Hematopoietic multipotent progenitor cell treated with erythropoietin and hydrocortisone succinate and interleukin-3 and kit ligand, for 4 days (in vitro differentiated cells): ENCODE measurements around the gene THOC2.
A peak's percentile ranks its signal among the peaks of the same experiment; 100 is the strongest.
"Not testable (repeated sequence)": the region's sequence is repeated elsewhere in the genome, so short reads cannot be mapped to it uniquely, and the experiment has no call there.

ENCODE experiments used
- DNase-seq: peaks from one replicate; pipeline ENCODE4 v3.0.0-alpha.2; 2015

THOC2 gene

GRCh38 chrX:123732670-123733363 is at the start of gene THOC2:
THOC2 (minus strand) TSS chrX:123733052; CDS start chrX:123733022, 30 bp downstream.
- DNase-seq = peak; percentile 95

- DNase-seq = not testable (repeated sequence)
These were observed 48.9 kb upstream of the THOC2 start for GRCh38 chrX:123781786-123782185.

GRCh38 chrX:123779908-123780396 is 47.1 kb upstream of the THOC2 start:
- DNase-seq = no peak

GRCh38 chrX:123773258-123773988 is 40.6 kb upstream of the THOC2 start:
- DNase-seq = no peak

- no peak for DNase-seq
These were observed 38.7 kb upstream of the THOC2 start for GRCh38 chrX:123771449-123772064.

GRCh38 chrX:123764967-123765871 is 32.4 kb upstream of the THOC2 start:
- DNase-seq = peak; percentile 93

GRCh38 chrX:123759849-123760248 is 27.0 kb upstream of the THOC2 start:
- not testable (repeated sequence) for DNase-seq

GRCh38 chrX:123757794-123758193 is 24.9 kb upstream of the THOC2 start:
- DNase-seq = not testable (repeated sequence)

GRCh38 chrX:123756320-123756719 is 23.5 kb upstream of the THOC2 start:
- no peak for DNase-seq

- DNase-seq = no peak
These were observed 22.3 kb upstream of the THOC2 start for GRCh38 chrX:123755107-123755506.

- no peak for DNase-seq
These were observed 21.0 kb upstream of the THOC2 start for GRCh38 chrX:123753656-123754350.

- no peak for DNase-seq
These were observed 16.8 kb upstream of the THOC2 start for GRCh38 chrX:123749643-123750042.

GRCh38 chrX:123745511-123745910 is 12.7 kb upstream of the THOC2 start:
- no peak for DNase-seq

GRCh38 chrX:123743312-123743711 is 10.5 kb upstream of the THOC2 start:
- no peak for DNase-seq

GRCh38 chrX:123742440-123742839 is 9.6 kb upstream of the THOC2 start:
- no peak for DNase-seq

- DNase-seq = peak; percentile 24
These were observed 7.7 kb upstream of the THOC2 start for GRCh38 chrX:123740536-123740935.

- DNase-seq = peak; percentile 21
These were observed 7.2 kb upstream of the THOC2 start for GRCh38 chrX:123740006-123740405.

GRCh38 chrX:123739474-123739873 is 6.6 kb upstream of the THOC2 start:
- DNase-seq = no peak

GRCh38 chrX:123738378-123738940 is 5.6 kb upstream of the THOC2 start:
- peak; percentile 43 for DNase-seq

GRCh38 chrX:123736333-123736921 is 3.6 kb upstream of the THOC2 start:
- no peak for DNase-seq

GRCh38 chrX:123735137-123735536 is 2.3 kb upstream of the THOC2 start:
- not testable (repeated sequence) for DNase-seq
